Tongue (tissue), 2 donors: ENCODE measurements around the gene PTGDR2. TPM values are rescaled to one million over a fixed set of nuclear protein-coding genes. Genes with fewer than 3 reads are reported as not detected.

Experiments
- DNase-seq: peaks from one replicate; pipeline ENCODE4 v3.0.0-alpha.2; 2015
- total RNA-seq: library from RNA; depleted of rRNA; stranded (reverse); fragments of >200 nt; gene quantifications from one replicate; pipeline ENCODE4 v1.2.3, GENCODE V29; 2014

PTGDR2 gene
- total RNA-seq, 1 donor from 2014 or later = 1.3 TPM

DNA sequence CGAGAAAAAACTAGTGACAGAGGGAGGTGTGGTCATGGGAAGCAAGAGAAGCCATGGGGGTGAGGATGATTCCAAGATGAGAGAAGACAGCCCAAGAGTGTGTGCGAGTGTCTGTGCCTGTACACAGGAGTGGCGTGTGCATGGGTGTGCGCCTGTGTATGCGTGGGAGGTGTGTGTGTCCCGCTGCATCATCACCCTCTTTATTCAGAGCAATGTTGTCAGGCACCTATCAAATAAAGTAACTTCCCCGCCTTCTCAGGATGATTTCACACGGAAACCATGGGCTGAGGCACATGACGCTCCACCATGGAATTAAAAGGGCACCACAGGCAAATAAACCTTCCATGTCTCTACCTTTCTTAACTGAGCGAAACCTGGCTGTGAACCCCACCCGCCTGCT lies 46.1 kb downstream of the PTGDR2 start:
- DNase-seq = no peak

DNA sequence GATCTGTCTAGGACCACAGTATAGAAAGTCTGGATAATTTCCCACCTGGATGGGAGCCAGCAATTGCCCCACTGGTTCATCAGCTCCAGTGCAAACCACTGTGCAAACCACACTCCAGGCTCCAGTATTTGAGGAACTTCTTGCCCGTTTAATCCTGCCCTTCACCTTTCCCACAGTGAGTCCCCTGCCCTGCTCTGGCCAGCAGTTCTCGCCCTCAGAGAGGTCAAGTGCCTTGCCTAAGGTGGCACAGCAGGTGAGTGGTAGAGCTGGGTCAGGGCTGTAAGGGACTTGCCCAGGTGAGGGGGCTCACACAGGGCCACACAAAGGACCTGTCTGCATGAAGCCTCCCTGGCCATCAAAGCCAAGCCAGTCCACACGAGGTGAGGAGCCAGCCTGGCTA lies 46.5 kb downstream of the PTGDR2 start:
- DNase-seq = no peak

DNA sequence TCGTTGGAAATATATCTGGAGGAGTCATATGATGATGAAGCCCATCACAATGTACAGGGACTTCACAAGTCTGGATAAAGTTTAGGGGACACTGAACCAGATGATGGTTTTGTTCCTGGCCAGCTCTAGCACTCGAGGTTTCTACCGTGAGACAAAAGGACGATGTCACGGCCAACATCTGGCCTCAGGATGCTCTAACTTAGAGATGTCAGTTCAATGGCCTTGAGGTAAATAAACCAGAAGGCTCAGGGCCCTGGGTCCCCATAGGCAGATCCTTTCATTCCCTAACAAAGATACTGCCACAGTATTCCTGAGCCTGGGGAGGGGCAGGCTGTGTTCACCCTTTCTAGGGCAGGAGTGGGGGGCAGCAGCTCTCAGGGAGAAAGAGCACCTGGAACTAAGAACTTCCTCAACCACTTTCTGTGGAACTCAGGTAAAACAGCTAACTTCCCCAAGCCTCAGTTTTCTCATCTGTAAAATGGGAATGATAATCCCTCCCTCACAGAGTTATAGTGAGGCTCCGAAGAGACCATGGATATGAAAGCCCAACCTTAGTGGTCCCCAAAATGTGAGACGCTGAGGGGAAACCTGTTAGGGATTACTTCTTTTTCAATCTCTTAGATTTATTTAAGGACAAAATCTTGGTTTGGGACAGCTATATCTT lies 52.3 kb downstream of the PTGDR2 start:
- DNase-seq = no peak

DNA sequence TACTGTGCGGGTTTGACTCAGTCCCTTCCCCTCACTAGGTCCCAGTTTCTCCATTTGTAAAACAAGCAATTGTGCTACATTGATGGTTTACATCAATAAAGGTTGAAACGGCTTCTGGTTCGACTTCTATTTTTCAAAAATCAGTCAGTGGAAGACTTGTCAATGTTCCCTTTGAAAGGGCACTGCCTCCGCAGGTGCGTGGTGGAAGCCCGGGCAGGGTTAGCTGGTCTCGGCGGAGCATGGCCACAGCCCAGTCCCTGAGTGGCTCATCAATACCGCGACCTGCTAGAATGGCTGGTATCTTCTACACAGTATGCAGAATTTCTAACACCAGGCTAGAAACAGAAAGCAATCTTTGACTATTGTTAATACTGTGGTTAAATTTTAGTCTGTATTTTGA lies 54.6 kb downstream of the PTGDR2 start:
- no peak for DNase-seq

Other genes with a start within 250 kb of the PTGDR2 start
- not detected for gene MS4A8, start 156.3 kb downstream of the PTGDR2 start, total RNA-seq
- gene MS4A18, start 131.2 kb downstream of the PTGDR2 start, total RNA-seq = not detected
- not detected for gene MS4A15, start 99.1 kb downstream of the PTGDR2 start, total RNA-seq
- not detected for gene MS4A10, start 70.6 kb downstream of the PTGDR2 start, total RNA-seq
- gene CCDC86, start 13.8 kb downstream of the PTGDR2 start, total RNA-seq = 10.3 TPM
- gene ZP1, start 11.6 kb upstream of the PTGDR2 start, total RNA-seq = not detected
- gene PRPF19, start 50.6 kb upstream of the PTGDR2 start, total RNA-seq = 35.9 TPM
- 34.0 TPM for gene TMEM109, start 58.2 kb upstream of the PTGDR2 start, total RNA-seq
- gene TMEM132A, start 68.5 kb upstream of the PTGDR2 start, total RNA-seq = 29.7 TPM
- 8.0 TPM for gene SLC15A3, start 96.2 kb upstream of the PTGDR2 start, total RNA-seq
- gene CD6, start 115.7 kb upstream of the PTGDR2 start, total RNA-seq = not detected
- gene CD5, start 246.5 kb upstream of the PTGDR2 start, total RNA-seq = 0.31 TPM